ENCODE data around the gene PTPN6.

Gene PTPN6

DNA sequence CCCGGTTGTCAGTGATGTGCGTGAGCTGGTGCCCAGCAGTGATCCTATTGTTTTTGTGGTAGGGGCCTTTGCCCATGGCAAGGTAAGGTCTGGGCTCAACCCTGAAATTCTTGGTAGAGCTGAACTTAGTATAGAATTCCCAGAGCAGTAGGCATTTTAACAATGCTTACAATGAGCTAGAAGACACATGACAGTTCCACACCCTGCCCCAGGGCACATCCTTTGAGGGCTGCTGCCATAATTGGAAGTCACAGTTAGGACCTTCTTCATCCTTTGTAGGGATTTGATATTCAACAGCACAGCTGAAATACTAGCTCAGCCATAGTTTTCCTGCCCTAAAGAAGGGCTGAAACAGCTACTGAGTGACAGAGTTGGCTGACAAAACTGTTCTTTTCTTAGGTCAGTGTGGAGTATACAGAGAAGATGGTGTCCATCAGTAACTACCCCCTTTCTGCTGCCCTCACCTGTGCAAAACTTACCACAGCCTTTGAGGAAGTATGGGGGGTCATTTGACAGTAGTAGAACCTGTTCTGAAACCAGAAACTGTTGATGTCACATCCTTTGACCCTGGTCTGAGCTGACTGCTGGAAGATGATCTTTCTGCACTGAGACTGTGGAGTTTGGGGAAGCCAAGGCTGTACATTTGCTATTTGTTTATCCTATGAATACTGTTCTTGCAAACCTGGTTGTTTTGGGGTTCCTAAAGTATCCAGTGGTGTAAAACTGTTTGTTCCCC lies 24.3 kb downstream of the PTPN6 start:
- FAIRE-seq: no peak

- no peak for FAIRE-seq
Measured at GRCh38 chr12:6977653-6978052, 26.5 kb downstream of the PTPN6 start.

DNA sequence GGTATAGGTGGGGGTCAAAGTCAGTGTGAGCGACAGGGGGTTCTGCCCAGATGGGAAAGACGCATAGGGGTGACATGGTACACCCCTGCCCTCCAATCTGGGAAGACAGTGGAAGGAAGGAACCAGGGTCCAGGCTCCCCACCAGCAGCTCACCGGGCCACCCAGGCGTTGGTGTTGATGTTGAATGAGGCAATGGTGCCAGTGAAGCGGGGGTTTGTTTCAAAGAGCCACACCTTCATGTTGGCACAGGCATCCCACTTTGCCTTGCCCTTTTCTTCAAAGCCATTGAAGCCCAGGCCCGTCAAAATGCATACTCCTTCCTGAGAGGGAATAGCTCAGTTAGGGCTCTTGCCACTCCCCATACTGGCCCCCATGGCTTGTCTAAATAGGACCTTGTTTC lies 27.0 kb downstream of the PTPN6 start:
- FAIRE-seq: no peak

- no peak for FAIRE-seq
Measured at GRCh38 chr12:6978611-6979011, 27.5 kb downstream of the PTPN6 start.

- FAIRE-seq: no peak
Measured at GRCh38 chr12:6979021-6979420, 27.9 kb downstream of the PTPN6 start.

- no peak for FAIRE-seq
Measured at GRCh38 chr12:6979453-6979852, 28.3 kb downstream of the PTPN6 start.

GRCh38 chr12:6980075-6980474 lies 28.9 kb downstream of the PTPN6 start:
- FAIRE-seq: no peak

- FAIRE-seq: no peak
Measured at GRCh38 chr12:6980740-6981139, 29.6 kb downstream of the PTPN6 start.

DNA sequence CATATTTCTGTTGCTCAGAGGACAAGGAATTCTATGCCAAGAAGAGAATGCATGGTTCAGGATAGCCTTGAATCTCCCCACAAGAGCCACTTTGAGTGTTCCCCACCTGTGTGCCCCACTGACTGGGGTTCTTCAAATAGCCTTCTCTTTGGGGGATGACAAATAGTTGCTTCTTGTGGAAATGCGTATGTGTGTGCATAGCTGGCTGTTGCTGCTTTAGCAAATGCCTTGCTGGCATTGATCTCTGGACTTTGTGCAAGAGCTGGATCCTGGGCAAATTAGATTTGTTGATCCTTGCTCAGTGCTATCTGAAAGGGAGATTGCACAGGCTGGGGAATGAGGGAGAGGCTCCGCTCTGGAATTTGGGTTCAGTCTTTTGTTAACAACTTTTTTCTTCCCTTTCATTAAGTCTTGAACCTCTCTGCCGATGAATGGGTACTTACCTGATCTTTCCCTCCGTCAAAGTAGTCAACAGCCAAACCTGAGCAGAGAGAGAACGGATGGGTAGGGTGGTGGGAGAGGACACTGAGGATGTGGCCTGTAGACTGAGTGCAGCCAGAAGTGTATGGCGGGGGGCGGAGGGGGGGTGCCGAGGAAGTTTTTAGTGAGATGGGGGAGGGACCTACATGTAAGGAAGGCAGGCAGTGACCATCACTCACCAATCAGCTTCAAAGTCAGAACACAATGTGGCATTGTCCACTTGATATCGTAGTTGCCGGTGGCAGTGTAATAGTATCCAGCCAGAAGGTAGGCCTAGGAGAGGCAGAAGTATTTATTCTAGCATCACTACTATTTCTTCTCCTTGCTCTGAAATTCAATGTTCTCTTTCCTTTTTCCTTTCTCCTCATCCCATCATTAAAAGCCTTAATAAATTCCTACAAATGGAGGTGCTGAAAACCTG lies 30.2 kb downstream of the PTPN6 start:
- FAIRE-seq: no peak

DNA sequence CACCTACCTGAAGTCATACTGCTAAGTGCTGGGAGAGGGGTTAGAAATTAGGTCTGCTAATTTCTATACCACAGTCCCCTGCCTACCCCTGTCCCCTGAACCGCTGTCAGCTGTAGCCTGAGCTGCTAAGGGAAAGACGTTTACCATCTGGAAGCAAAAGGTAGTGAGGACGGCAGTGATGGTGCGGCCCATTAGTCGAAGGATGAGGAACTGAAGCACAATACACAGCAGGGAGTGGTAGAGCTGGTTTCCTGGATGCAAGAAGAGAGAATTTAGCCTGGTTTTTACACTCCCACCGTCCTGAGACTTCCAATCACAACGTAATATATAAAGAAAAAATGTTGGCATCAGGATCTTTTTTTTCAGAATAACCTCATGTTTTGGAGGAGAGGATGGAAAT lies 31.4 kb downstream of the PTPN6 start:
- FAIRE-seq: no peak

DNA sequence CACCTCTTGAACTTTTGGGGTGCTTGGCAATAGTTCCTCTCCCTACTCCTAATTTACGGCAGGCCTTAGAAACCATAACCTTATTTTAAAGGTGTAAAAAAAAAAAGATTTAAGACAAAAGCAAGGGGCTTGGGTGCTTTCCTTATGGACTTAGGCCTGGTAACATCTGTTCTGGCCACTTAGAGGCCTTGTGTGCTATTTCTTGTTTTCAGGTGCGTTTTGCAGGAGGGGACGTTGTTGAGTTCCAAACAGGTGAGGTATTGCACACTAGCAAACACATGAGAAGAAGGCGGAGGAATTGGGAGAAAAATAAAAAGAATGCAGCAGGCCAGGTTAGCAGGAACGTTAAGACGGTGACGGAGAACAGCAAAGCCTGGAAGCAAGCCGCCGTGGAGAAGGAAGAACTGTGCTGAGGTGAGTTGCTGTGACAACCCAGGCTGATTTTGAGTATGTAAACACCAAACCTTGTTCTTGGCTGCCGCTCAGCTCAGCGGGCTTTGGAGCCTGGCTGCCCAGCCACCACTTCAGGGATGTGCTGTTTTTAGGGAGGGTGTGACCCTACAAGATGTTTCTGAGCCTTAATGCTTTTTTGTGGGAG lies 36.9 kb downstream of the PTPN6 start:
- no peak for FAIRE-seq

DNA sequence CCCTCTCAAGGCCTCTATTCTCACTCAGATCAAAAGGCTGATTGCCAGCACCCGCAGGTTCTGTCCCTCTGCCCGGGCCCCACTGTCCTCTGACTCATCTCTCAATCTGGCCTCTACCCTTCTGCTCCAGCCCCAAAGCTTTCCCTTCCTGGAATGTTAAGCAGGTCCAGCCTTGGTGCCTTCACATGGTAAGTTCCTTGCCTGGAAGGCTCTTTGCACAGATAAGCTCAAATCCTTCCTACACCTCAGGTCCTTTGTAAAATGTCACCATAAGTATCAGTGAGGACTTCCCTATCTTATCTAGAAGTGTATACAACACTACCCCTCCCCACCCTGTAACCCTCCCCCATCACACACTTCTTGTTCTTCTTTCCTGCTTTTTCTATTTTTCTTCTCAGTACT lies 44.9 kb downstream of the PTPN6 start:
- FAIRE-seq: no peak

DNA sequence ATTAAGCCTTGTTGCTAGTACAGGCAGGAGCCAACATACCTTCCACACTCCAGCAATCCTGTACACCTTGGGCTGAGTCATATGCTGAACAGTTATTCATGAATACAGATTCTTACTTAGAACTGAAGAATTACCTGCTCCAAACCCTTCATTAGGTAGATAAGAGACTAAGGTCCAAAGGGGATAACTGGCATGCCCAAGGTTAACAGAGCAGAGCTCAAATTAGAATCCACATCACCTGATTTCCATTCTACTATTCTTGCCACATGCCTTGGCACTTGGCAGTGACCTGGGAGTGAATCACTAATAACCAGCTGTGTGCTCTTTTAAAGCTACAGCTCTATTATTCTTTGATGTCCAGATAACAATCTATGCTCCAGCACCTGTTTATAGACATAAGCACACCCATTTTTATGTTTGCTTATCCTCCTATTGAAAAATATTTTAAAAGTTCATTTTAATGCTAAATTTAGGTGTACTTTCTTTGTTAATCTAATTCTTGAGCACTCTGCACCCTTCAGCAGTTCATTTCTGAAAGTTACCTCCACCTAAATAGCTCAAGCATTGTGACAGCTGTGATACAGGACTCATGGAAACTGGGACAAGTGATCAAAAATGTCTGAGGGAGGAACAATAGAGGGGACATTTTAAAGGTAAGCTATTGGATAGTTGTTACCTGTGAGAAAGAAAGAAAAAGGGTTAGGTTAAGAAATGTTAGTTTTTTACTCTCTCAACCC lies 47.7 kb downstream of the PTPN6 start:
- no peak for FAIRE-seq

GRCh38 chr12:7001921-7002591 lies 50.9 kb downstream of the PTPN6 start:
- FAIRE-seq: no peak

DNA sequence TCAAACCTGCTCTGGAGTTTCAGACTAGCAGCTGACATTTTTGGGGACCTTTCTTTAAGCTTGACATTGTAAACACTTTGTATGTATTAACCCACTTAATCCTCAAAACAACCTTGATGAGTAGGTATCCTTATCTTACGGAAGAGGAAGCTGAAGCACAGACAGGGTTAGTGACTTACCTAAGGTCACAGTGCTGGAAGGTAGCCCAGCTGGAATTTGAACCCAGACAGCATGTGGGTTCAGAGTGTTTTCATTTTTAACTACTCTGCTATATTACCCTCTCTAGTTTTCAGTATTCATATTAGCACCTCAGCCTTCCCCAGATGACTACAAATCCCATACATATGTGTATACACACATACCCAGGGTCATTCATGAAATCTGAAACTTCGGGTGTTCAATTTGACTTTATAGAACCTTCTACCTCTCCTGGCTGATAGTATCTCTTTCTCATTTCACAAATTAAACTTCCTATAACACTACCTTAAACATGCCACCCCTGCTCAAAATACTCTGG lies 53.2 kb downstream of the PTPN6 start:
- no peak for FAIRE-seq

GRCh38 chr12:7004840-7005239 lies 53.7 kb downstream of the PTPN6 start:
- no peak for FAIRE-seq

DNA sequence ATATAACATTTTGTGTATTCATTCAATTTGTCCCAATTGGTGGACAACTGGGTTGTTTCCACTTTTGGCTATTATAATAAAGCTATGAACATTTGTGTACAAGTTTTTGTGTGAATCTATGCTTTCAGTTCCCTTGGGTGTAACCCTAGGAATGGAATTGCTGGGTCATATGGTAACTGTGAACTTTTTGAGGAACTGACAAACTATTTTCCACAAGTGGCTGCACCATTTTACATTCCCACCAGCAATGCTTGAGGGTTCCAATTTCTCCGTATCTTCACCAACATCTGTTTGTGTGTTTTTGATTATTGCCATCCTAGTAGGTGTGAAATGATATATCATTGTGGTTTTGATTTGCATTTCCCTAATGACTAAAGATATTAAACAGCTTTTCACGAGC lies 54.2 kb downstream of the PTPN6 start:
- FAIRE-seq: no peak

DNA sequence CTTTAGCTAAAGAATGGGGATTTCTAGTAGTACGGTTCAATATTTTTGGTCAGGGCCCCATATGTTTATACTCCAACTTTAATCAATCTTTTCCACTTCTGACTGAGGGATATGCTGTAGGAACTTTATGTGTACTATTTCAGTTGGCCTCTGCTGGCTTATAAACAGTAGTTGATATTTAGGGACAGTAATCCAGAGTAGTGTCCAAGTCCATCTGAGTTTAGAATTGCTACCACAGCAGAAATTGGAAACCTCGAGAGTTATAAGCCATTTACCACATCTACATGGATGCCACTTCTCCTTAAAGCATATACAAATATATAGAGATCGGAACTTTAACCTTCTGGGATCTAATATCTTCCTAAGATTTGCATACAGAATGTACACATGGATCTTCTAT lies 55.5 kb downstream of the PTPN6 start:
- no peak for FAIRE-seq

- FAIRE-seq: no peak
Measured at GRCh38 chr12:7008864-7009263, 57.7 kb downstream of the PTPN6 start.

GRCh38 chr12:7009512-7009911 lies 58.4 kb downstream of the PTPN6 start:
- FAIRE-seq: no peak
